ENCODE data around the gene TULP4. TPM values are rescaled to one million over a fixed set of nuclear protein-coding genes. Genes with fewer than 3 reads are reported as not detected.

The TULP4 gene
- total RNA-seq, 4 donors from 2014 or later: 76.7 to 118 (median 95.7) TPM

DNA sequence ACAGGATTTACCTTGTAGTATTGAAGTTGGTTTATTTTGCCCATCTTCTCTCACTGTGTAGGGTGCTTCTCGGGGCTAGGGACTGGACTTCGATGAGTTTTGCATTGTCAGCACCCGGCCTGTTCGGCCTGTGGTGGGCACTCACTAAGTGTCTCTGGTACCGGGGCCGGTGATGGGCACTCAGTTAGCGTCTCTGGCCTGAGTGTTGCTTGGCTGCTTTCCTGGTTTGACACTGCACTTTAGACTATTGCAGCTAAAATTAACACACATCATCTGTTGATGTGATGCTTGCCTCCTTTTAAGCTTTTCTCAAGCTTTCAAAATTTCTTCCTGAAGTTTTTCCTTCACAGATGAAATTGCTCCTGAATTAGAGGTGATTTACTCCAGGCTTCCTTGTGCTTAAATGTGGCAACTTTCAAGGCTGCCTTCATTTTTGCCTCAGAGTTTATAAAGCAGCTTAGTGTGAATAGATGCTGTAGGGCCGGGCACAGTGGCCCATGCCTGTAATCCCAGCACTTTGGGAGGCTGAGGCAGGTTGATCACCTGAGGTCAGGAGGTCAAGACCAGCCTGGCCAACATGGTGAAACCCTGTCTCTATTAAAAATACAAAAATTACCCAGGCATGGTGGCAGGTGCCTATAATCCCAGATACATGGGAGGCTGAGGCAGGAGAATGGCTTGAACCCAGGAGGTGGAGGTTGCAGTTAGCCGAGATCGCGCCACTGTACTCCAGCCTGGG, 41.7 kb upstream of the TULP4 start:
- TF ChIP-seq, protein P1, sequence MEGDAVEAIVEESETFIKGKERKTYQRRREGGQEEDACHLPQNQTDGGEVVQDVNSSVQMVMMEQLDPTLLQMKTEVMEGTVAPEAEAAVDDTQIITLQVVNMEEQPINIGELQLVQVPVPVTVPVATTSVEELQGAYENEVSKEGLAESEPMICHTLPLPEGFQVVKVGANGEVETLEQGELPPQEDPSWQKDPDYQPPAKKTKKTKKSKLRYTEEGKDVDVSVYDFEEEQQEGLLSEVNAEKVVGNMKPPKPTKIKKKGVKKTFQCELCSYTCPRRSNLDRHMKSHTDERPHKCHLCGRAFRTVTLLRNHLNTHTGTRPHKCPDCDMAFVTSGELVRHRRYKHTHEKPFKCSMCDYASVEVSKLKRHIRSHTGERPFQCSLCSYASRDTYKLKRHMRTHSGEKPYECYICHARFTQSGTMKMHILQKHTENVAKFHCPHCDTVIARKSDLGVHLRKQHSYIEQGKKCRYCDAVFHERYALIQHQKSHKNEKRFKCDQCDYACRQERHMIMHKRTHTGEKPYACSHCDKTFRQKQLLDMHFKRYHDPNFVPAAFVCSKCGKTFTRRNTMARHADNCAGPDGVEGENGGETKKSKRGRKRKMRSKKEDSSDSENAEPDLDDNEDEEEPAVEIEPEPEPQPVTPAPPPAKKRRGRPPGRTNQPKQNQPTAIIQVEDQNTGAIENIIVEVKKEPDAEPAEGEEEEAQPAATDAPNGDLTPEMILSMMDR (IDR thresholded peaks at IDR 0.05): no peak
- ATAC-seq (ENCODE audit: low FRiP score) (no peak), DNase-seq (ENCODE audit: low spot score) (no peak)

DNA sequence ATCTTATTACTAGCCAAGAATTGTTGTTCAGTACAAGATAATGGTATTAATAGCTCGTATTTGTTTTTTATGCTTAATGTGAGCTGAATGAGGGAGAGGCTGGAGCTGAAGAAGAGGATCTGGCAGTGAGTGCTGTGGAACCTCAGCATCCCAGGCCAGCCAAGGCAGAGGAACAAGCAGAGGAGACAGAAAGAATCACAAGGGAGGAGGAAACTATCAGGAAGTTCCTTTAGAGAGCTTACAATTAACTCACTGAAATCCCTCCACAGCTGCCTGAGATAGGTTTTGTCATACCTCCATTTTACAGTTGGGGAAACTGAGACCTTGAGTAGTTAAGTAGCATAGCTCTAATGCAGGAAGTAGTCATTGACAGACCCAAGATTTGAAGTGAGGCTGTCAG, 39.9 kb upstream of the TULP4 start:
- no peak for ATAC-seq (ENCODE audit: low FRiP score)
- TF ChIP-seq, protein P1 (IDR thresholded peaks at IDR 0.05): no peak
- no peak for DNase-seq (ENCODE audit: low spot score)

DNA sequence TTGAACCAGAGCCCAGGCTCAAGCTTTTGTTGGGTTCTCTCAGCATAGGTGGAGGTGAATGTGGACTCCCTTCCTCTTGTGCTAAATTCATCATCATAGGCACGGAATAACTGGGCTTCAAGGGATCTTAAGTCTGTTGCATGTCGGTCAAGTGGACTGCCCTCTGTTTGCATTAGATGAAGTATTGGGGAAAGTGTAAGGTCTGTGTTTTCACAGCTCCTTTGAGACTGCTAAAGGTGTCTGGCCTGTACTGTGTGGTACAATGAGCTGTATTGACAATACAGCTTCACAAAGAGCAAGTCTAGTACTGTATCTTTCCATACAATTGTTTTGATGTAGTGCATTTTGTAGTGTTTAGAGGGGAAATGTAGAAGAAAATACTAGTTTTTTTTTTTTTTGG, 34.3 kb upstream of the TULP4 start:
- TF ChIP-seq, protein P1 (IDR thresholded peaks at IDR 0.05): no peak
- no peak for DNase-seq (ENCODE audit: low spot score)
- ATAC-seq (ENCODE audit: low FRiP score): no peak

DNA sequence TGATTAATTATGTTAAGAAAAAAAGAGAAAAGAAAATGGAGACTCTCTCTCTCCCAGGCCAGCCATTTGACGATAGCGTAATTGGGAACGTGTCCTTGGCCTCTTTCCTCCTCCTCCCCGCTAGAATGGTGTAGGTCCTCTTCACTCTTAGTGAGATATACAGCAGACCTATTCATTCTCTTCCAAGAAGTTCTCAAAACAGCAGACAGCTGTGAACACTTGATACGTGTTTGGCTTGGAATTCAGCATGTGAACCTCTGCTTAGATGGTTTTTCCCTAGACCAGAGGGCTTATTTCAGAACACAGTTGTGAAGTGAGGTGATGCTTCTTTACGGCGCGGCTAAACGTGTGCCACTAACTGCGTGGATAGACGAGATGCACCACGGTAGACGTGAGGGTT, 32.6 kb upstream of the TULP4 start:
- DNase-seq (ENCODE audit: low spot score) (no peak), ATAC-seq (ENCODE audit: low FRiP score) (no peak)
- TF ChIP-seq, protein P1 (IDR thresholded peaks at IDR 0.05): no peak

DNA sequence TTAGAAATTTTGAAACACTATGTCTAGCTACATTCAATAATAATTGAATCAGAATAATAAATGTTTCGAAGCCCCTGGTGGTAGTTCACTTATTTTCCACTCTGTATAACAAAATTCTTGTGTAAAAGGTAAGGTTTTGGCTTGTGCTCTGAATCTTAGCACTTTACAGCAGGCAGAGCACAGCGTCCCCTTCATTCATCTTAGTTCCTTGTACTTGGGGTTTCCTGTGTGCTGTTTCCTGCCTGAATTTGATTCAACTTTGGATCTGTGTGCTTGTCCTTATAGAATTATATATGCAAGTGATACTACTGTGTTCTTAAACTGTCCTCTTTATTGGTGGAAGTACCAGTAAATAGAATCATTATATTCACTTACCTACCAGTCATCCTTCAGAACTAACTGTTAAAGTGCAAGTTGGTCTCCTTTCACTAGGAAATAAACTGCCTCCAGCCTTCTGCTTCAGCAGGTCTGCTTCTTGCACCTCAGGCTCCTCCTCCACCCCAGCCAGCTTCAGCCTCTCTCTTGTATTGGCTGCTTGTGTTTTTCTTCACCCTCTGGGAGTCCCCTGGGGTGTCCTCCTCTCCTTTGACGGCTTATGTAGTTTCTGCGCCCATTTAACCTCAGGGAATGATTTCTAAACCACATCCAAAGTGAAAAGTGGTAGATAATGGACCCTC, 28.8 kb upstream of the TULP4 start:
- TF ChIP-seq, protein P1 (IDR thresholded peaks at IDR 0.05): no peak
- ATAC-seq (ENCODE audit: low FRiP score): no peak
- no peak for DNase-seq (ENCODE audit: low spot score)

DNA sequence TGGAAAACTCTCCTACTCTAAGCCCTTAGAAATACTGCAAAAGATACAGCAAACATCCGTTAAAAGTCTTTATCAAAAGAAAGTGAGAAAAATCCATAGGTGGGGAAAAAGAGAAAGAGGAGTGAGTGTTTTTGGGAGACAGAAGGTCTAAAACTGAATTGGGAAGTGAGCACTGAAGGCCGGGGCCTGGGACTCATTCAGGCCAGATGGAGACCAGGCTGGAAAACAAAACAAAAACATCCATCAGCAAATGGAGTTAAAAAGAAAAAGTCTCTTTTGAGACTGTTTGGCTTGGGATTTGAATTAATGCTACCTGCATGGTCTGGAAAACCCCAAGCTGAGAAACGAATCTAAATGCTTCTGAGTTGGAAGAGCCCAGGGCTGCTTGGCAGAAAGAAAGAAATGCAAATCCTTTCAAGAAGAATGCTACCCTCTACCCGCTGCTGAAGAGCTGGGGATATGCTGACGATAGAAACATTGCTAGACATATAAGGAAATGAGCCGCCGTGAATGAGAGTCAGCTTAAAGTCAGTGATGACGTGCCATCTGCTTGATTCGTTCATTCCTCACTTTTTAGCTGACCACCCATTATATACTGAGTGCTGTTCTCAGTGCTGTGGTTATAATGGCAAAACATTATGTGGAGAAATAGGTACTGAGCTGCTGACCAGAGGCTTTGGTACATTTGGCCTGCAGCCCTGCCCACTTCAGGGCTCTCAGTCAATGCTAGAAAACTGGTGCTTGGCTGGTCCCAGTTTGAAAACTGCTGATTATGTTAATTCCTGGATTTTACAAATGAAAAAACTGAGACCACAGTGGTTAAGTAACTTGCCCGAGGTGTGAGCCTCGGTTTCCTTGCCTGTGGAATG, 28.0 kb upstream of the TULP4 start:
- no peak for ATAC-seq (ENCODE audit: low FRiP score)
- no peak for DNase-seq (ENCODE audit: low spot score)
- TF ChIP-seq, protein P1 (IDR thresholded peaks at IDR 0.05): no peak

All from omental fat pad (tissue), 4 donors.